IMR-90 (cell line): ENCODE results near the gene MACF1.

Source experiments
- CTCF ChIP-seq: conservative IDR thresholded peaks from 2 replicates; pipeline ENCODE4 v1.5.1; 2012; ENCODE audit warnings: mild to moderate bottlenecking, low read depth, low read length, improper control_type of control experiment
- POLR2A ChIP-seq: IDR thresholded peaks from 2 replicates; pipeline ENCODE4 v1.6.1; 2012; ENCODE audit warnings: mild to moderate bottlenecking, low read depth, low read length
- RAD21 ChIP-seq: IDR thresholded peaks from 2 replicates; pipeline ENCODE4 v1.6.1; 2012; ENCODE audit warnings: low read length, improper control_type of control experiment
- RCOR1 ChIP-seq: IDR thresholded peaks from 2 replicates; pipeline ENCODE4 v1.6.1; 2012; ENCODE audit warnings: mild to moderate bottlenecking, low read length, improper control_type of control experiment; ENCODE audit not compliant: insufficient replicate concordance

- TF ChIP-seq CTCF (no peak), RCOR1 (no peak), RAD21 (no peak), POLR2A (no peak)
Measured at GRCh38 chr1:39489567-39490239, 285.2 kb downstream of the MACF1 start.
